IMR-90 (cell line): Measurements from ENCODE around the gene CHCHD4. TPM values are rescaled to one million over a fixed set of nuclear protein-coding genes. Genes with fewer than 3 reads are reported as not detected.

Experiments used
- ATAC-seq: fragments of 200-7000 bp; cut with Tn5 transposase; 2 replicates; pipeline ENCODE4 v1.9.1; 2020; ENCODE audit warnings: low read depth, mild to moderate bottlenecking, moderate library complexity
- BruUV-seq: library from RNA; stranded (reverse); fragments of 400-500 nt; replicated peaks from 2 replicates; lab custom pipeline; 2021; lab: Mats Ljungman, UMichigan
- CTCF ChIA-PET: fragments of 300-600 bp; formaldehyde crosslinking; extraction: SDS; loops from one replicate; lab custom pipeline; 2021; ENCODE audit warnings: antibody characterized with exemption; lab: Yijun Ruan, JAX
- POLR2A ChIA-PET: fragments of 300-600 bp; sonication (Branson Sonifier 250); formaldehyde crosslinking; loops from one replicate; lab custom pipeline; 2022; ENCODE audit warnings: antibody characterized with exemption; ENCODE audit not compliant: unreplicated experiment; lab: Charles Lee
- DNase-seq: peaks from one replicate; pipeline ENCODE4 v3.0.0; 2013
- H2AFZ ChIP-seq: replicated peaks from 2 replicates; pipeline ENCODE3; 2013; ENCODE audit warnings: low read length, mild to moderate bottlenecking; ENCODE audit not compliant: poor library complexity
- H2AK5ac ChIP-seq: 2 replicates; pipeline ENCODE4 v1.6.1; 2013; ENCODE audit warnings: low read depth, low read length, inconsistent platforms
- H2AK9ac ChIP-seq: replicated peaks from 2 replicates; pipeline ENCODE3; 2013; ENCODE audit warnings: mild to moderate bottlenecking, low read depth, low read length, moderate library complexity; ENCODE audit not compliant: poor library complexity
- H2BK120ac ChIP-seq: 2 replicates; pipeline ENCODE4 v1.6.1; 2013; ENCODE audit warnings: low read depth, low read length, inconsistent platforms
- H2BK15ac ChIP-seq: 3 replicates; pipeline ENCODE4 v1.6.1; 2013; ENCODE audit warnings: low read depth, low read length, inconsistent platforms
- H2BK20ac ChIP-seq: 2 replicates; pipeline ENCODE4 v1.6.1; 2013; ENCODE audit warnings: low read depth, mild to moderate bottlenecking, inconsistent platforms, low read length, moderate library complexity
- H2BK5ac ChIP-seq: 2 replicates; pipeline ENCODE4 v1.6.1; 2013; ENCODE audit warnings: mild to moderate bottlenecking, low read depth, low read length, inconsistent platforms; ENCODE audit not compliant: poor library complexity, severe bottlenecking
- H3K14ac ChIP-seq: replicated peaks from 2 replicates; pipeline ENCODE4 v1.6.1; 2013; ENCODE audit warnings: low read depth, low read length, inconsistent platforms
- H3K18ac ChIP-seq: 2 replicates; pipeline ENCODE4 v1.6.1; 2013; ENCODE audit warnings: low read depth, low read length, control low read depth
- H3K23ac ChIP-seq: 2 replicates; pipeline ENCODE4 v1.6.1; 2013; ENCODE audit warnings: low read depth, low read length, inconsistent platforms
- H3K27ac ChIP-seq: 2 replicates; pipeline ENCODE4 v1.5.1; 2013; ENCODE audit warnings: mild to moderate bottlenecking, control low read depth, low read length; ENCODE audit not compliant: insufficient read depth
- H3K27me3 ChIP-seq: 2 replicates; pipeline ENCODE4 v1.6.1; 2013; ENCODE audit warnings: low read length; ENCODE audit not compliant: control insufficient read depth, insufficient read depth
- H3K36me3 ChIP-seq: 2 replicates; pipeline ENCODE4 v1.6.1; 2013; ENCODE audit warnings: low read length, mixed read lengths; ENCODE audit not compliant: control insufficient read depth, insufficient read depth
- H3K4ac ChIP-seq: 2 replicates; pipeline ENCODE4 v1.6.1; 2013; ENCODE audit warnings: low read depth, low read length, inconsistent platforms
- H3K4me1 ChIP-seq: 2 replicates; pipeline ENCODE4 v1.6.1; 2013; ENCODE audit warnings: low read length, mixed read lengths; ENCODE audit not compliant: control insufficient read depth, insufficient read depth
- H3K4me2 ChIP-seq: 2 replicates; pipeline ENCODE4 v1.6.1; 2013; ENCODE audit warnings: low read depth, mild to moderate bottlenecking, control low read depth, low read length, moderate library complexity
- H3K4me3 ChIP-seq: 2 replicates; pipeline ENCODE4 v1.5.1; 2013; ENCODE audit warnings: low read depth, mild to moderate bottlenecking, control low read depth, low read length, moderate library complexity; ENCODE audit not compliant: insufficient read depth
- H3K56ac ChIP-seq: 2 replicates; pipeline ENCODE4 v1.6.1; 2013; ENCODE audit warnings: low read length, inconsistent platforms; ENCODE audit not compliant: insufficient read depth; ENCODE audit errors: extremely low read depth
- H3K79me1 ChIP-seq, 2 experiments: 2 replicates each; pipeline ENCODE4 v1.6.1; 2013; ENCODE audit warnings: low read length in 2 of 2, inconsistent platforms in 1 of 2, low read depth in 1 of 2
- H3K9ac ChIP-seq: 2 replicates; pipeline ENCODE4 v1.6.1; 2013; ENCODE audit warnings: low read depth, low read length, control low read depth
- H3K9me1 ChIP-seq: 2 replicates; pipeline ENCODE4 v1.6.1; 2013; ENCODE audit warnings: low read length, inconsistent platforms; ENCODE audit not compliant: insufficient read depth
- H3K9me3 ChIP-seq: 2 replicates; pipeline ENCODE4 v1.6.1; 2013; ENCODE audit warnings: low read length; ENCODE audit not compliant: control insufficient read depth, insufficient read depth
- H4K20me1 ChIP-seq: 2 replicates; pipeline ENCODE4 v1.6.1; 2013; ENCODE audit warnings: low read length, inconsistent platforms; ENCODE audit not compliant: insufficient read depth
- H4K5ac ChIP-seq: 2 replicates; pipeline ENCODE4 v1.6.1; 2013; ENCODE audit warnings: mild to moderate bottlenecking, low read depth, low read length, control low read depth
- H4K8ac ChIP-seq, 2 experiments: 2 replicates each; pipeline ENCODE4 v1.6.1; 2013; ENCODE audit warnings: low read depth in 2 of 2, low read length in 2 of 2, control low read depth in 1 of 2, inconsistent platforms in 1 of 2
- H4K91ac ChIP-seq: 2 replicates; pipeline ENCODE4 v1.6.1; 2013; ENCODE audit warnings: low read depth, low read length, inconsistent platforms; ENCODE audit not compliant: insufficient read depth
- CHD1 ChIP-seq: IDR thresholded peaks from 2 replicates; pipeline ENCODE4 v1.6.1; 2012; ENCODE audit warnings: low read depth, low read length, improper control_type of control experiment
- MAFK ChIP-seq: IDR thresholded peaks from 2 replicates; pipeline ENCODE4 v1.6.1; 2012; ENCODE audit warnings: low read depth, low read length, improper control_type of control experiment
- NFE2L2 ChIP-seq: fragments of 150-350 bp; IDR thresholded peaks from 2 replicates; pipeline ENCODE4 v1.6.1; 2016; ENCODE audit warnings: low read depth, mild to moderate bottlenecking, low read length
- POLR2A ChIP-seq: IDR thresholded peaks from 2 replicates; pipeline ENCODE4 v1.6.1; 2012; ENCODE audit warnings: mild to moderate bottlenecking, low read depth, low read length
- RFX5 ChIP-seq: IDR thresholded peaks from 2 replicates; pipeline ENCODE4 v1.8.0; 2012; ENCODE audit warnings: low read depth, mild to moderate bottlenecking, low read length, moderate library complexity
- SMC3 ChIP-seq: fragments of 150-350 bp; IDR thresholded peaks from 2 replicates; pipeline ENCODE4 v1.6.1; 2016; ENCODE audit warnings: low read depth, mild to moderate bottlenecking, antibody characterized with exemption, low read length, moderate library complexity
- WGBS, 2 experiments: methylation state at CpG; one replicate each; pipeline versions ENCODE4 v1.1.5 to v1.1.7; 2013; ENCODE audit warnings: missing lambda C conversion rate in 2 of 2; ENCODE audit not compliant: insufficient read length in 1 of 2; ENCODE audit errors: extremely low coverage in 2 of 2; 5-methylcytosine and 5-hydroxymethylcytosine counted together
- dilution Hi-C: fragments of 300-500 bp; cut with HindIII; formaldehyde crosslinking; loops from one replicate; pipeline ENCODE4 v1.14.3; 2018; ENCODE audit warnings: low sequenced_read_pairs; ENCODE audit not compliant: unreplicated experiment
- in situ Hi-C: fragments of 300-500 bp; cut with MboI; formaldehyde crosslinking; loops from 3 replicates; pipeline ENCODE4 v1.14.3; 2019; ENCODE audit warnings: low sequenced_read_pairs, inconsistent platforms, mixed read lengths
- intact Hi-C: fragments of 100-400 bp; cut with micrococcal nuclease; formaldehyde crosslinking; loops from 2 replicates; pipeline ENCODE4 v1.10.0; 2022
- polyA plus RNA-seq, 3 experiments: library from polyadenylated mRNA; depleted of rRNA; stranded (reverse); fragments of >200 nt; gene quantifications; 2 replicates each; pipeline ENCODE4 v1.2.3, GENCODE V29; 2012; ENCODE audit warnings: low replicate concordance in 1 of 3
- total RNA-seq: library from RNA; depleted of rRNA; stranded (reverse); fragments of >200 nt; gene quantifications from 2 replicates; pipeline ENCODE4 v1.2.3, GENCODE V29; 2012
- TF ChIP-seq, protein P1 (sequence below): fragments of 150-350 bp; IDR thresholded peaks from 2 replicates; pipeline ENCODE4 v1.6.1; 2017; ENCODE audit warnings: mild to moderate bottlenecking, antibody characterized with exemption, low read length, low read depth
- TF ChIP-seq, protein P2 (sequence below): conservative IDR thresholded peaks from 2 replicates; pipeline ENCODE4 v1.5.1; 2012; ENCODE audit warnings: mild to moderate bottlenecking, low read depth, low read length, improper control_type of control experiment

The CHCHD4 gene
- total and polyA plus RNA-seq, 2 of the 4 experiments (the other 2 are of a cell fraction) = 9.0 to 9.8 TPM

DNA sequence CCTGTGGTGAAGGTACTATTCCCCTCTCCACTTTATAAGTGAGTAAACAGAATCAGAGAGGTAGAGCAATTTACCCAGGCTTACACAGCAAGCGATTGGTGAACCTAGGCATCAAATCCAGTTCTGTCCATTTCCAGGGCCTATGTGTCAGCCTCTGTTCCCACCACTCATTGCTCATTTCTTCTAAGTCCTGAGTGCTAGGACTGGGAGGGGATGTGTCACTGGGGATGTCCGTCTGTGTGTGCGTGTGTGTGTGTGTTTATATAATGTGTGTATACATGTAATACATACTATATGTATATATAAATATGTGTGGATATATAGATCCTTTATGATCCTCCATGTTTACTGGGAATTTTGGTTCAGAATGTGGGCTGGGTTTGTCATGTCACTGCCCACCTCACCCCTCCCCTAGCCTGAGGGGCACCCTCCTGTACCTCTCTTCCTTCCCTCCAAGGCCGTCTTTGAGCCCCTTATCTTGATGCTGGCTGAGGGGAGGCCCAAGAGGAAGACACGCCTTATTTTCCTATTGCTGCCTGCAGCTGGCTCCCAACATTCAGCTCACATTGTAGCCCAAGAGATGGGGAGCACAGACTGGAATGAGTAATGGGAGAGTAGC is 2.3 kb upstream of the CHCHD4 start:
- 0 out of 2 replicates have a peak overlapping the region, but pooled peaks have one; percentile 31 for H3K14ac ChIP-seq
- intact Hi-C loops = loop anchor here (5.0 kb wide), 1 partner anchor 340 kb away; no protein-coding TSS in a partner anchor

More for the DNA sequence above, 2.3 kb upstream of the CHCHD4 start:
- peaks cover 32% of the 10 kb centered on the region for H4K20me1 ChIP-seq
- H2AK5ac ChIP-seq = no peak overlapping the region
- H4K5ac ChIP-seq = no peak overlapping the region
- H2BK15ac ChIP-seq = no peak overlapping the region
- H3K56ac ChIP-seq = no peak overlapping the region
- no peak overlapping the region for H3K4me3 ChIP-seq
- H4K8ac ChIP-seq = no peak overlapping the region
- CTCF ChIA-PET = no interaction called here
- no peak overlapping the region for H2AK9ac ChIP-seq
- H3K4me1 ChIP-seq = peaks cover 15% of the 10 kb centered on the region
- H3K27ac ChIP-seq = no peak overlapping the region
- H2BK20ac ChIP-seq = no peak overlapping the region
- peaks cover 27% of the 10 kb centered on the region for H3K9me1 ChIP-seq
- peaks cover 38% of the 10 kb centered on the region for H3K36me3 ChIP-seq
- no peak for ATAC-seq
- no peak overlapping the region for H2BK120ac ChIP-seq
- H2AFZ ChIP-seq = no peak overlapping the region
- no CpG with 5 or more reads among the region's 5 CpGs for WGBS, 2 experiments
- H3K27me3 ChIP-seq = no peaks in the 10 kb centered on the region
- H3K9me3 ChIP-seq = no peaks in the 10 kb centered on the region
- peak; percentile 36 for DNase-seq
- in situ Hi-C loops = loop anchor here (25.0 kb wide), 1 partner anchor 90 kb away; no protein-coding TSS in a partner anchor
- dilution Hi-C loops = no loop called here
- H3K23ac ChIP-seq = peak overlapping the region; percentile 75
- no peak overlapping the region for H2BK5ac ChIP-seq
- H3K4ac ChIP-seq = no peak overlapping the region
- peak overlapping the region; percentile 69; the same call in 1 of the 2 replicates for H3K9ac ChIP-seq
- BruUV-seq = no TSS peak
- POLR2A ChIA-PET = no interaction called here
- no peak overlapping the region for H3K18ac ChIP-seq
- peaks cover 34 to 80% of the 10 kb centered on the region in 2 experiments for H3K79me1 ChIP-seq
- TF ChIP-seq, protein P1, sequence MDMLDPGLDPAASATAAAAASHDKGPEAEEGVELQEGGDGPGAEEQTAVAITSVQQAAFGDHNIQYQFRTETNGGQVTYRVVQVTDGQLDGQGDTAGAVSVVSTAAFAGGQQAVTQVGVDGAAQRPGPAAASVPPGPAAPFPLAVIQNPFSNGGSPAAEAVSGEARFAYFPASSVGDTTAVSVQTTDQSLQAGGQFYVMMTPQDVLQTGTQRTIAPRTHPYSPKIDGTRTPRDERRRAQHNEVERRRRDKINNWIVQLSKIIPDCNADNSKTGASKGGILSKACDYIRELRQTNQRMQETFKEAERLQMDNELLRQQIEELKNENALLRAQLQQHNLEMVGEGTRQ = no peak
- TF ChIP-seq SMC3 (no peak), MAFK (no peak), RFX5 (no peak), NFE2L2 (no peak), CHD1 (no peak), POLR2A (no peak)
- TF ChIP-seq, protein P2, sequence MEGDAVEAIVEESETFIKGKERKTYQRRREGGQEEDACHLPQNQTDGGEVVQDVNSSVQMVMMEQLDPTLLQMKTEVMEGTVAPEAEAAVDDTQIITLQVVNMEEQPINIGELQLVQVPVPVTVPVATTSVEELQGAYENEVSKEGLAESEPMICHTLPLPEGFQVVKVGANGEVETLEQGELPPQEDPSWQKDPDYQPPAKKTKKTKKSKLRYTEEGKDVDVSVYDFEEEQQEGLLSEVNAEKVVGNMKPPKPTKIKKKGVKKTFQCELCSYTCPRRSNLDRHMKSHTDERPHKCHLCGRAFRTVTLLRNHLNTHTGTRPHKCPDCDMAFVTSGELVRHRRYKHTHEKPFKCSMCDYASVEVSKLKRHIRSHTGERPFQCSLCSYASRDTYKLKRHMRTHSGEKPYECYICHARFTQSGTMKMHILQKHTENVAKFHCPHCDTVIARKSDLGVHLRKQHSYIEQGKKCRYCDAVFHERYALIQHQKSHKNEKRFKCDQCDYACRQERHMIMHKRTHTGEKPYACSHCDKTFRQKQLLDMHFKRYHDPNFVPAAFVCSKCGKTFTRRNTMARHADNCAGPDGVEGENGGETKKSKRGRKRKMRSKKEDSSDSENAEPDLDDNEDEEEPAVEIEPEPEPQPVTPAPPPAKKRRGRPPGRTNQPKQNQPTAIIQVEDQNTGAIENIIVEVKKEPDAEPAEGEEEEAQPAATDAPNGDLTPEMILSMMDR = no peak
- no peak overlapping the region for H4K91ac ChIP-seq
- peak overlapping the region; percentile 93; the same call in 1 of the 2 replicates for H3K4me2 ChIP-seq
